ENCODE data around the gene FOSL2. TPM values are rescaled to one million over a fixed set of nuclear protein-coding genes. Genes with fewer than 3 reads are reported as not detected.

Gene FOSL2
- total RNA-seq: 106 and 124 TPM in 2 replicates
- 58.3 TPM for polyA plus RNA-seq (2012)

DNA sequence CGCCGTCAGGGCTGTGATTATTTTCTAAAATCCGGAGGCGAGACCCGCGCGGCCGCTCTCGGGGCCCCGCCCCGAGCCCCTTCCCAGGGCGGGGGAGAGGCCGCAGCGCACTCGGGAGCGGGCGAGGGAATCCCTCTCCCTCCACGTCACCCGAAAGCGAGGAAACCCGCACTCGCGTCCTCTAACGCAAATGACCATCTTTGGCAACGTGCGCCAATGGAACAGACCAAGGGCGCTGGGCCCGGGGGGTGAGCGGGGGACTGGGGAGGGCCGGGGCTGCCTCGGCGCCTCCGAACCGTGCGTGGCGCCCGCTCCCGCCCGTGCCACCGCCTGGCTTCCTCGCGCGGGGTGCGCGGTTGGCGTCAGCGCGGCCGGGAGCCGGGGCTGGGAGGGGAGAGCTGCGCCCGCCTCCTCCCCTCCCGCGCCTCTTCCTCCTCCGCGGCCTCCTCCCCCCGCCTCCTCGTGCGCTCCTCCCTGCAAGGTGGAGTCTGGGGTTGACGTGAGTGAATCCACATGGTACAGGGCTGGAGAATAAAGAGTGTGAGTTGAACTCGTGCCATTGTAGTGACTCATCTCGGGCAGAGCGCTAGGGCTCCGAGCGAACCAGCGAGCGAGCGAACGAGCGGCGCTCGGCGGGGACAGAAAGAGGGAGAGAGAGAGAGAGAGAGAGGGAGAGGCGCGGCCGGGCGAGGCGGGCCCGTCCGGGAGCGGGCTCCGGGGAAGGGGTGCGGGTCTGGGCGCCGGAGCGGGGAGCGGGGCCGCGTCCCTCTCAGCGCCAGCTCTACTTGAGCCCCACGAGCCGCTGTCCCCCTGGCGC lies at the start of gene FOSL2:
Gene FOSL2 (plus strand): TSS at position 562 of the 817 bp plus-strand sequence. CDS start 863 bp downstream, outside the sequence.
- DNase-seq (ENCODE audit: low read depth): peak; percentile 100

DNA sequence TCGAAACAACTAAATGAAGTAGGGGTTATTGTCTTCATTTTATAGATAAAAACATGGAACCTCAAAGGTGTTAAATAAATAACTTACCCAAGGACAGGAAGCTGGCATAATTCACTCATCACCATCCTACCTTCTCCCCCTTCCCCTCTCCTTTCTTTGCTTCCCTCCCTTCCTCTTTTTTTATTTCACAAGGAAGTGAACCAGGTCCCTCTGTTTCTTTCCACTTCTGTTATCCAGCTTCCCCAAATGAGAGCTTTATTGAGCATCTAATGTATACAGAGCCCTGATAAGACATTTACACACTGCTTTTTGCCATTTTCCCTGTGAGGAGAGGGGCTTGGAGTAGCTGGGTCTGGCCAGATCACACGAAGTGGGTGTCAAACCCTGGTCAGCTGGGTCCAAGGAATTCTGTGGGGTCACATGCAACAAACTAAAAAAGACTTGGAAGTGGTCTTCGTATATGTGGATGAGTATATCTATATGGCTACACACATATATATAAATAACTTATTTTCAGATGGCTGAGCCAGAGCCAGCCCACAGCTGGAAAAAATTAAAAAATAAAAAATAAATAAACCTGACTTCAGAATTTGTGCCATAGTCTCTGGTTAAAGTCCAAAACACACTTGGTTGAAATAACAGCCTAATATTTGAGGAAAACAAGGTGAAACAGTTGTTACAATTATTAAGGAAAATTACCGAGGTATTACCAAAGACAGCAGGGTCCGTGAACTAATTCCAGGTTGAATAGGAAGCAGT lies 49.3 kb upstream of the FOSL2 start:
- no peak for DNase-seq (ENCODE audit: low read depth)

GRCh38 chr2:28343971-28344715 lies 48.5 kb upstream of the FOSL2 start:
- DNase-seq (ENCODE audit: low read depth): no peak

DNA sequence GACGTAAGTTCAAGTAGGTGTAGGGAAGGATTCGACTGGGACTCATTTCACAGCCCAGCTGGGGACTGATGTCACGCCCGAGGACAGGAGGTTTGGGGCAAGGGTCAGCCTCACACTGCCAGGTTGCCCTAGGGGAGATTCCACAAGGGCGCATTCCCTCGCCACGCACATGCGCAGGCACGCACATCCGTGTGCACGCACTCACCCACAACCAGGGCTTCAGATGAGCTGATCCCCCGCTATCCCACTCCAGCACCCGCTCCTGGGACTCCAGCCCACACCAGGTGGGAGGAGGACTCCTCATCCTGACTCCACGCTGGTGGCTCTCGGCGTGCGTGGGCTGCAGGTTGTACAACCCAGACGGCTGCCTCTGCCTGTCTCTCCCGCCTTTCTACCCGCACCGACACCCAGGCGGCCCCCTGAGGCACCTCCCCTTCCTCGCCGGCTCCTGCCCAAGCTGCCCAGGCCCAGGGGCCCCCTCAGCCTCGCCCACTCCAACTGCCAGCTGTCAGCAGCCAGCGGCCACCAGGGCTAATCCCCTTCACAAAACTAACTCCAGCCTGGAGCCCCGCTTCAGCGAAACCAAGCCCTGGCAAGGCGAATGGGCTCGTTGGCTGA lies 47.8 kb upstream of the FOSL2 start:
- DNase-seq (ENCODE audit: low read depth): no peak

GRCh38 chr2:28345619-28346018 lies 47.0 kb upstream of the FOSL2 start:
- peak; percentile 68 for DNase-seq (ENCODE audit: low read depth)

DNA sequence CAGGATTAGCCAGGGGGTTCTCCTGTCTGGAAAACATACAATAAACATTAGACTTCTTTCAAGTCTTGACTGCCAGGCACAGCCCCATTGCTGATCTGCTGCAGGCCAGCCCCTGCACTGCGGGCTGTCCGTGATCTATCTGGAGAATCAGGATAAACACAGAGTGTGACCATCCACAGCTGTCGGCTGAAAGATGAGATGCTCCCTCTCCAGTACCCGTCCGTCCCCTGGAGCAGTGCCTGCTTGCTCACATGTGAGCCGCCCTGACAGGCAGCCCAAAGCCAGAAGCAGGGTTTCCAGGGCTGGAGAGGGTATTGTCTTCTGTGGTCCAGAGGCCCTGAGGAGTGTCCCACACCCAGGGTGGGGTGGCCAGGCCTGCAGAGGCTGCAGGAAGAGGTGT lies 46.1 kb upstream of the FOSL2 start:
- peak; percentile 98 for DNase-seq (ENCODE audit: low read depth)

DNA sequence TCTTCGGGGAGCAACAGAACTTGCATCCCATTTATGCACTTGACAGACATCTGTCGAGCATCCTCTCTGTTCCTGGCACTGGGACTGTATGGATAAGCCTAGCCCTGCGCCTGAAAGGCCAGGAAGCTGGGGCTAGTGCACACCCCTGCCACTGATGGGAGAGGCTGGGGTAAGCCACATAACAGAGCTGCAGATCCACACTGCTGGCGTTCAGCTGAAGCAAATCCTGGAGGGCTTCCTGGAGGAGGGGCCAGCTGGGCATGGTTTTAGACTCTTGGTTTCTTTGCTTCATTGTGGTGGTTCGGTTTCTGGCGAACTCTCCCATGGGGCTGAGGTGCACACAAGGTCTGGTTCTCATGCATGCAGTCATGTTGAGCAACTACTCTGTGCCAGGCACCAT lies 45.5 kb upstream of the FOSL2 start:
- no peak for DNase-seq (ENCODE audit: low read depth)

DNA sequence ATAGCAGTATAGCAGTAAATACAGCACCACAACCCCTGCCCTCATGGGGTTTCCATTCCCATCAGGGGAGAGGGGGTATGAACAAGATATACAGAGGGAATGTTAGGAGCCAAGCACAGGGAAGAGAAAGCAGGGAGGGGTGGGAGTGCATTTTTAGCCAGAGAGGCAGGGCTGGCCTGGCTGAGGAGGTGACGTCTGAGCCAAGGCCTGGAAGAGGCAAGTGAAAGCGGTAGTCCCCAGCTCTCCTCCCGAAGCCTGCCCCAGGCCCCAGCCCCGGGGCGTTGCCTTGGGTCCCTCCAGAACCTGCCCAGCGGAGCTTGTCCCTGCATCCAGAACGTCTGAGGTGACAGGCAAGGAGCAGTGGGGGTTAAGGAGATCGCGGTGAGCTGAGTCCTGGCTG lies 45.1 kb upstream of the FOSL2 start:
- no peak for DNase-seq (ENCODE audit: low read depth)

DNA sequence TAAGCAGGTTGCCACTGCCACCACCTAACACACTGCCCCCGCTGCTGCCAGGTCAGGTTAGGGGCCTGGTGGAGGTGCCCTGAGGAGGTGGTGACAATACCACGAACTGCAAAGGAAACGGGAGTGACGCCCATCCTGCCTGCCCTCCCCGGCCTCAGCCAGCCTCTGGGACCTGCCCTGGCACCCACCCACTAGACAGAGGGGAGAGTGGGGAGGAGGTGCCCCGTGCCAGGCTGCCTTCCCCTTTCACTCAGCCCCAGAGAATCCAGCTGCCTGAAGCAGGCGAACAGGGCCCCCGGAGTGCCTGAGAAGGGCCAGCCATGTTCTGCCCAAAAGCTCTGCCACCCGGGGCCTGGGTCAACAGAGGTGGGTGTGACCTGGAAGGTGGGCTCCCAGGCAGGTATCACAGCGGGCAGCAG lies 44.5 kb upstream of the FOSL2 start:
- DNase-seq (ENCODE audit: low read depth): no peak

DNA sequence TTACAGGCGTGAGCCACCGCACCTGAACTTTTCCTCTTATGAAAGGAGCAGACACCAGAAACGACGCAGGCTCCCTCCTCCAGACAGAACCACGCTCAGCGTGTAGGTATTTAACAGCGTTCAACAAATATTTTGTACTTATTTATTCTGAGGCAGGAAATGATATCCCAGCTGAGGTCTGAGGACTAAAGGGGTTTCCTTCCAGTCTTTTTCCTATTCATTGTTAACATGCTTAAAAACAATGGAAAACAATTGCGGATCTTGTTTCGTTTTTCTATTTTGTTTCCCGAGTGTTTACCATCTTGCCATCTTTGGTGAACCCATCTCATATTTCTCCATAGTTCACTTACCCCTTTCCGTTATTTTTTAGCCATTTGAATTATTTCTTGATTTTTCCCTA lies 43.7 kb upstream of the FOSL2 start:
- no peak for DNase-seq (ENCODE audit: low read depth)

DNA sequence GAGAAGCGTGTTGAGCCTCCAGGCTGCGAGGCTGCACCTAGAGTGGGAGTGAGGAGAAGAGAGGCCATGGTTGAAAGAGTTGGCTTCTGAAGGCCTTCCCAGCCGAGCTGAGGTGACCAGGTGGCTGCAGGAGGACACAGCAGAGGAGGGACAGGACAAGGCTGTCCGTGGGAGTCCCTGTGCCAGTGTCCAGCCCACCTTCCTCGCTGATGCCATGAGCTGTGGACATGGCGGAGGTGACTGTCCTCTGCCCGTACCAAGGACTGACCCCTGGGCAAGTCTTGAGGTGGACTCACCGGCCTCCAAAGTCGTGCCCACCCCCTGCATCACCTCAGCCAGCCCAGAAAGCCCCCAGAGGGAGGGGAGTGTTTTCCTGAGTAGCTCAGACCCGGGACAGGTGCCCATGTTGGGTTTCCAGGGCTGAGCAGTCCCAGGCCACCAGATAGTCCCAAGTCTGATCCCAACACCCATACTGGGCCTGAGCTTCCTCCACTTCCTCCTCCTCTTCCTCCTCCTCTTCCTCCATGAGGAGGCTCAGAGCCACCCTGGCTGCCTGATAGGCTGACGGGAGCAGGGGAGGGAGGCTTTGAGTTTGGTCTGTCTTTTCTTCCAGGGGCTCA lies 43.0 kb upstream of the FOSL2 start:
- no peak for DNase-seq (ENCODE audit: low read depth)

- DNase-seq (ENCODE audit: low read depth): no peak
Observed at GRCh38 chr2:28350196-28350595, 42.5 kb upstream of the FOSL2 start.

DNA sequence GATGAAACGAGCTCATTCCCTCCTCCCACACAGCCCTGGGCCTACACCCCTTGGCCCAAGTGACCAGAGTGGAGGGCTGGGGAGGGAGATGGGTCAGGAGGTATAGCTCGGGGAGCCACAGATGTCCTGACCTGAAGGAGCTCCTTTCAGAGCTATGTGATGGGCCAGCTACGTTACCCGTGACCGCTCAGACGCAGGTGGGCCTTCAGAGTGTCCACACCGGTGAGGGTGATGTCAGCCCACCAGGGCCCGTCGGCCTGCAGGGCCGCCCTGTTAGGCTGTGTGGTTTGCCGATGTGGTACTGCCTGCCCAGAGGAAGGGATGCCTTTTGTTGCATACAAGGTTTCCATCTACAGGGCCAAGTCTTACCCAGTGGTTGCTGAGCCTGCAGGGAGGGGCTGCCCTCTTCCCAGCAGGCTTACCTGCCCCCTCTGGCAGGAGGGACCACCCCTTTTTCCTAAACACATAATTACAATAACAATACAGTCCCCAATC lies 41.8 kb upstream of the FOSL2 start:
- no peak for DNase-seq (ENCODE audit: low read depth)

GRCh38 chr2:28351621-28352020 lies 41.0 kb upstream of the FOSL2 start:
- no peak for DNase-seq (ENCODE audit: low read depth)

GRCh38 chr2:28352104-28352503 lies 40.6 kb upstream of the FOSL2 start:
- DNase-seq (ENCODE audit: low read depth): no peak

- DNase-seq (ENCODE audit: low read depth): no peak
Observed at GRCh38 chr2:28352610-28353195, 40.0 kb upstream of the FOSL2 start.

- no peak for DNase-seq (ENCODE audit: low read depth)
Observed at GRCh38 chr2:28354920-28355520, 37.6 kb upstream of the FOSL2 start.

- DNase-seq (ENCODE audit: low read depth): peak; percentile 95
Observed at GRCh38 chr2:28355521-28356094, 37.0 kb upstream of the FOSL2 start.

DNA sequence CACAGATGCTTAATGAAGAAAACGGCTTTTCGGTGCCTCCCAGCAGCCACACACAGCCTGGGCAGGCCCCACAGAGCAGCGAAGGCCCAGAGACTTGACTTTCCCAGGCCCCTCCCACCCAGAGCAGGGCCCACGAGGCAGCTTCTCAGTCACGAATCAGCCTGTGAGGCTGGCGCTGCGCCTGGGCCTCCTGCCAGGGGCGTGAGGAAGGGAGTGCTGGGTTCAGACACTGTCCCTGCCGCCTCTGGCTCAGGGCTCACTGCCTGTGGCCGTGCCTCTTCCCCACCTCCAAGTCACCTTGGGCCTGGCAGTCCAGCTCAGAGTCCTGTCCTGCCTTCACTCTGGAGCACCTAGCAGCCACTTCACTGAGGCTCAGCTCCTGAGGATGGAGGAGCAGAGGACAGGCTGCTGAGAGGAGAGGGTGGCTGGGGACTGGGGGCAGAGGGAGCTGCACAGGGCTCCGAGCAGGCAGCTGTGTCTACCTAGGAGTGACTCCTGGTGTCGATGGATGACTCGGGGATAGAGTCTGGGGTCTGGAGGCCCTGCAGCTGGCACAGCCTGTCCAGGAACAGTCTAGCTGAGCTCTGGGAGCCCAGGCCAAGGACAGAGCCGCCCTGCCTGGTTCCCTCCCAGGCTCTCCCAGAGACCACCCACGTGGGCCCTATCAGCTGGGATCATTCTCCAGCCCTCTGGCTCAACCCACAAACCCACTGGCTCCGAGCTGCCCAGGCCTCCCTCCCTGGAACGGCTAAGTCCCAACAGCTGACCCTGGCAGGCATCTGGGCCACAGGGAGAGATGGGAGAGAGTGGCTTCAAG lies 36.4 kb upstream of the FOSL2 start:
- peak; percentile 98 for DNase-seq (ENCODE audit: low read depth)
